COLO668 (cell line): ENCODE measurements around the gene MKKS.

ENCODE experiments used
- DNase-seq: peaks from one replicate; lab custom pipeline; 2025; ENCODE audit not compliant: unreplicated experiment; lab: John Stamatoyannopoulos, UW

MKKS gene

GRCh38 chr20:10433623-10434466, at the start of gene MKKS:
TSS of gene MKKS (minus strand) at chr20:10434222. CDS start at chr20:10413514, 20,708 bp downstream.
- peak; percentile 95 for DNase-seq

- no peak for DNase-seq
Measured at GRCh38 chr20:10483691-10484090, 49.7 kb upstream of the MKKS start.

- DNase-seq, result no peak
Measured at GRCh38 chr20:10481676-10482075, 47.7 kb upstream of the MKKS start.

GRCh38 chr20:10478930-10479329, 44.9 kb upstream of the MKKS start:
- DNase-seq, result no peak

GRCh38 chr20:10478205-10478604, 44.2 kb upstream of the MKKS start:
- no peak for DNase-seq

- DNase-seq, result no peak
Measured at GRCh38 chr20:10476319-10476724, 42.3 kb upstream of the MKKS start.

- no peak for DNase-seq
Measured at GRCh38 chr20:10475225-10475624, 41.2 kb upstream of the MKKS start.

- DNase-seq, result no peak
Measured at GRCh38 chr20:10474606-10475184, 40.7 kb upstream of the MKKS start.

- no peak for DNase-seq
Measured at GRCh38 chr20:10472871-10473270, 38.8 kb upstream of the MKKS start.

GRCh38 chr20:10470276-10470675, 36.3 kb upstream of the MKKS start:
- DNase-seq, result no peak

GRCh38 chr20:10469599-10469998, 35.6 kb upstream of the MKKS start:
- peak; percentile 63 for DNase-seq

- no peak for DNase-seq
Measured at GRCh38 chr20:10469056-10469455, 35.0 kb upstream of the MKKS start.

GRCh38 chr20:10468340-10468845, 34.4 kb upstream of the MKKS start:
- no peak for DNase-seq

GRCh38 chr20:10467681-10468339, 33.8 kb upstream of the MKKS start:
- no peak for DNase-seq

GRCh38 chr20:10466855-10467254, 32.8 kb upstream of the MKKS start:
- DNase-seq, result no peak

GRCh38 chr20:10466325-10466724, 32.3 kb upstream of the MKKS start:
- DNase-seq, result no peak

GRCh38 chr20:10465135-10465534, 31.1 kb upstream of the MKKS start:
- no peak for DNase-seq

- DNase-seq, result no peak
Measured at GRCh38 chr20:10463622-10464021, 29.6 kb upstream of the MKKS start.

- no peak for DNase-seq
Measured at GRCh38 chr20:10462516-10462915, 28.5 kb upstream of the MKKS start.

GRCh38 chr20:10461495-10461894, 27.5 kb upstream of the MKKS start:
- no peak for DNase-seq

- DNase-seq, result no peak
Measured at GRCh38 chr20:10454151-10454750, 20.2 kb upstream of the MKKS start.
